CD4-positive, alpha-beta T cell (primary cell): ENCODE data around the gene STN1. TPM values are rescaled to one million over a fixed set of nuclear protein-coding genes. Genes with fewer than 3 reads are reported as not detected.
A peak's percentile ranks its signal among the peaks of the same experiment; 100 is the strongest.

Experiments
- ATAC-seq: fragments of 200-7000 bp; cut with Tn5 transposase; one replicate; pipeline ENCODE4 v1.10.0; 2022; ENCODE audit warnings: mild to moderate bottlenecking; ENCODE audit not compliant: poor library complexity
- CTCF ChIA-PET: fragments of 350-600 bp; sonication (Branson Sonifier 250); formaldehyde crosslinking; loops from one replicate; lab custom pipeline; 2021; ENCODE audit warnings: antibody characterized with exemption, inconsistent platforms; lab: Charles Lee
- POLR2A ChIA-PET: fragments of 350-600 bp; sonication (Branson Sonifier 250); formaldehyde crosslinking; loops from one replicate; lab custom pipeline; 2021; ENCODE audit warnings: antibody characterized with exemption, inconsistent platforms; lab: Charles Lee
- DNase-seq, 14 experiments: peaks; one replicate each; pipeline ENCODE4 v3.0.0-alpha.2; 2013 to 2020; ENCODE audit warnings: mixed read lengths in 2 of 14
- H3K27ac ChIP-seq, 2 donors: one replicate each; pipeline versions ENCODE4 v1.5.1 to v1.7.0; 2013; ENCODE audit warnings: low read length in 2 of 2, low read depth in 1 of 2, mild to moderate bottlenecking in 1 of 2
- H3K27me3 ChIP-seq, 2 experiments: 1 replicate in 1 of 2; 2 replicates in 1 of 2; pipeline versions ENCODE4 v1.6.1 to v1.7.0; 2013; ENCODE audit warnings: low read length in 2 of 2, control low read depth in 1 of 2, mild to moderate bottlenecking in 1 of 2, moderate library complexity in 1 of 2; ENCODE audit not compliant: insufficient read depth in 2 of 2, control insufficient read depth in 1 of 2
- H3K36me3 ChIP-seq: one replicate; pipeline ENCODE4 v1.6.1; 2013; ENCODE audit warnings: low read length, control low read depth; ENCODE audit not compliant: insufficient read depth
- H3K4me1 ChIP-seq: one replicate; pipeline ENCODE4 v1.6.1; 2013; ENCODE audit warnings: low read length, control low read depth; ENCODE audit not compliant: insufficient read depth
- H3K4me3 ChIP-seq: one replicate; pipeline ENCODE4 v1.5.1; 2013; ENCODE audit warnings: mild to moderate bottlenecking, low read length, moderate library complexity
- H3K9me3 ChIP-seq, 2 experiments: 1 replicate in 1 of 2; 2 replicates in 1 of 2; pipeline versions ENCODE4 v1.6.1 to v1.7.0; 2013; ENCODE audit warnings: low read length in 2 of 2, mild to moderate bottlenecking in 2 of 2, control low read depth in 1 of 2, moderate library complexity in 1 of 2; ENCODE audit not compliant: control insufficient read depth in 1 of 2, insufficient read depth in 1 of 2
- H3K27ac Mint-ChIP-seq: one replicate; pipeline ENCODE4 v1.8.0; 2020; ENCODE audit warnings: mixed read lengths
- H3K27me3 Mint-ChIP-seq: one replicate; pipeline ENCODE4 v1.8.0; 2021; ENCODE audit warnings: mixed read lengths
- H3K36me3 Mint-ChIP-seq: one replicate; pipeline ENCODE4 v1.8.0; 2021; ENCODE audit warnings: low read depth, mixed read lengths
- H3K4me1 Mint-ChIP-seq: one replicate; pipeline ENCODE4 v1.8.0; 2021; ENCODE audit warnings: low read depth, mixed read lengths
- H3K4me3 Mint-ChIP-seq: one replicate; pipeline ENCODE4 v1.8.0; 2020; ENCODE audit warnings: mild to moderate bottlenecking, mixed read lengths
- H3K9me3 Mint-ChIP-seq: one replicate; pipeline ENCODE4 v1.8.0; 2020; ENCODE audit warnings: mixed read lengths
- intact Hi-C, 2 experiments: fragments of 100-400 bp; cut with DNase I in 1 of 2; cut with micrococcal nuclease in 1 of 2; formaldehyde crosslinking; loops; one replicate each; pipeline versions ENCODE4 v1.15.1 to v1.9.0; 2023 to 2025; cut with DNase I, micrococcal nuclease
- total RNA-seq, 174 experiments: library from RNA in 2 of 174; stranded (reverse) in 2 of 174; gene quantifications; one replicate each; pipeline ENCODE4 v1.2.3 and lab custom pipeline; 2021 to 2026
- TF ChIP-seq, protein P1 (sequence below): fragments of 200-600 bp; IDR thresholded peaks from one replicate; pipeline ENCODE4 v1.8.0; 2022; ENCODE audit warnings: antibody characterized with exemption, mild to moderate bottlenecking

STN1 gene
- total RNA-seq, 2 experiments from 2014 or later: 13.0 to 13.4 TPM

DNA sequence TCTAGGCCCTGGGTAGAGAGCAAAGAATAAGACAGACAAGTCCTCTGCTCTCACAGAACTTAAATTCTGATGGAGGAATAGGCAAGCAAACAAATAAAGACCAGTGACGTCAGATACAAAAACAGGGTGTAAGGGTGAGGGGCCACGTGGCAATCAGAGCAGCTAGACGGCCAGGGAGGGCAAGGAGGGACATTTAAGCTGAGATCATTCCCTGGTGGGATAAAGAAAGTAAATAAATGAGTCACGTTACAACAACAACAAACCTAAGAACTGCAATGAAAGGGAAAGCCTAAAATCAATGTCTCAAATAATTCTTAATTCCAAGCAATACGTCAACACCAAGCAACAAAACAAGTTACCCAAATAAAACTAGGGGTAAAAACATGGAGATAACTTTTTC, 21.8 kb downstream of the STN1 start:
- CTCF ChIA-PET: no interaction called here
- H3K4me3 Mint-ChIP-seq: no peak overlapping the region
- H3K4me3 ChIP-seq: no peak overlapping the region
- intact Hi-C loops: no loop called here
- DNase-seq (no peak), ATAC-seq (no peak)
- peaks cover 87% of the 10 kb centered on the region for H3K36me3 ChIP-seq
- H3K27me3 ChIP-seq: no peaks in the 10 kb centered on the region
- H3K27ac Mint-ChIP-seq: no peak overlapping the region
- peaks cover 32% of the 10 kb centered on the region for H3K4me1 ChIP-seq
- H3K36me3 Mint-ChIP-seq: peaks cover 98% of the 10 kb centered on the region
- no peaks in the 10 kb centered on the region for H3K27me3 Mint-ChIP-seq
- no peak overlapping the region for H3K27ac ChIP-seq
- no peaks in the 10 kb centered on the region for H3K9me3 ChIP-seq
- TF ChIP-seq, protein P1, sequence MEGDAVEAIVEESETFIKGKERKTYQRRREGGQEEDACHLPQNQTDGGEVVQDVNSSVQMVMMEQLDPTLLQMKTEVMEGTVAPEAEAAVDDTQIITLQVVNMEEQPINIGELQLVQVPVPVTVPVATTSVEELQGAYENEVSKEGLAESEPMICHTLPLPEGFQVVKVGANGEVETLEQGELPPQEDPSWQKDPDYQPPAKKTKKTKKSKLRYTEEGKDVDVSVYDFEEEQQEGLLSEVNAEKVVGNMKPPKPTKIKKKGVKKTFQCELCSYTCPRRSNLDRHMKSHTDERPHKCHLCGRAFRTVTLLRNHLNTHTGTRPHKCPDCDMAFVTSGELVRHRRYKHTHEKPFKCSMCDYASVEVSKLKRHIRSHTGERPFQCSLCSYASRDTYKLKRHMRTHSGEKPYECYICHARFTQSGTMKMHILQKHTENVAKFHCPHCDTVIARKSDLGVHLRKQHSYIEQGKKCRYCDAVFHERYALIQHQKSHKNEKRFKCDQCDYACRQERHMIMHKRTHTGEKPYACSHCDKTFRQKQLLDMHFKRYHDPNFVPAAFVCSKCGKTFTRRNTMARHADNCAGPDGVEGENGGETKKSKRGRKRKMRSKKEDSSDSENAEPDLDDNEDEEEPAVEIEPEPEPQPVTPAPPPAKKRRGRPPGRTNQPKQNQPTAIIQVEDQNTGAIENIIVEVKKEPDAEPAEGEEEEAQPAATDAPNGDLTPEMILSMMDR: no peak
- H3K9me3 Mint-ChIP-seq: no peaks in the 10 kb centered on the region
- POLR2A ChIA-PET: no interaction called here
- peaks cover 33% of the 10 kb centered on the region for H3K4me1 Mint-ChIP-seq

DNA sequence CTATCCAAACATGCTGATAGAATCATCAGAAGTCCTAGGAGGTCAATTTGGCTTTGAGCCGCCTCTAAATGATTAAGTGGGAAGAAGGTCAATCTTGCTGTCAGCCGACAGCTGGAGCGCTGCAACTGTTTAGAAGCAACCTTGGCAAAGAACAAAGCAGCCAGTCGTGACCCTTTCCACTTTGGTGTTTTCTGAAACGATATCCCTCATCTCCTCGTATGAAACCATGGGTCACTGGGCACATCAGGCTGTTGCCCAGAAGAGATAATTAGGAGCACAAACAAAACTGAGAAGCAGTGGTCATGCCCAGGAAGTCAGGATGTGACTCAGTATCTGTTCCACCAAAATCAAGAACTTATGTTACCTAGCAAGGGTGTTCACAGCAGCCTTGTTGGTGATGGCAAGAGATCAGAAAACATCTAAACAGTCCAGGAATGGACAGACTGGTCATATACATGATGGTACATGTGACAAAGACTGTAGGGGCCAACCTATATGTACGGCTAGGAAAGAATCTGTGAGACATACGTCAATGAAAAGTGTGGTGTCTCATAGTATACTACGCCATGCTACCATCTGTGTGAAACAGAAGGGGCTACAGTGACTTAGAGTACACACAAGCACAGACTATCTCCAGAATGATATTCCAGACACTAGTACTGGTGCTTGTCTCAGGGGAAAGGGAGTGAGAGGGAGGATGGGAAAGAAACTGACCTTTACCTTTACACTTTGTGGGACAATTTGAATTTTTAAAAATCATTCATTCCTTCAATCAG, 22.4 kb downstream of the STN1 start:
- ChIA-PET CTCF (interaction anchor here (1.1 kb wide), 1 partner anchor 12 kb away, joined by 3 read pairs; no protein-coding TSS in a partner anchor), POLR2A (interaction anchor here (1.2 to 1.6 kb wide), 3 partner anchors 22 to 226 kb away, joined by 4 to 5 read pairs (median 5); partner anchors contain the start of genes SFR1 and STN1)
- TF ChIP-seq, protein P1: no peak
- Mint-ChIP-seq H3K9me3 (no peaks in the 10 kb centered on the region), H3K27ac (peak overlapping the region; percentile 75), H3K4me1 (peaks cover 29% of the 10 kb centered on the region), H3K27me3 (no peaks in the 10 kb centered on the region), H3K36me3 (peaks cover 98% of the 10 kb centered on the region), H3K4me3 (no peak overlapping the region)
- Histone ChIP-seq H3K4me1 (peaks cover 31% of the 10 kb centered on the region), H3K4me3 (no peak overlapping the region), H3K9me3 (no peaks in the 10 kb centered on the region), H3K36me3 (peaks cover 90% of the 10 kb centered on the region), H3K27ac (peak overlapping the region in 1 of 2 donors; percentile 49), H3K27me3 (no peaks in the 10 kb centered on the region)
- intact Hi-C loops: no loop called here
- ATAC-seq (no peak), DNase-seq (no peak)

DNA sequence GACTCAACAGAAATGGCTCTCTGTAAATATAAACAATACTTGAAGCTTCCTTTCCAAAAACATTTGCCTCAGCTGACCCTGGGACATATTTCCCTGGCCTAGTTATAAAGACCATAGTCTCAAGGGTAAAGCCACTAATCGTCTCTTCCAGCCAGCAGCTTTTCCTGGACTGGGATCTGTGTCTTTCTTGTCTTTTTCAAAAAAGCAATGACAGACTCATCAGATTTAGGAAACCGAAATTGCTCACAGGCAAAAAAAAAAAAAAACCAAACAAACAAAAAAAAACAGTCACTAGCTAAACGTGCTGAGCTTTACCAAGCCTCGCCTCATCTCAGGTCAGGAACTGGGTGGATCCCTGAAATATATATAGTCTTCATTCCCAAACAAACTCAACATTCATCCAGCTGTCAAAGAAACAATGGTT, 23.5 kb downstream of the STN1 start:
- no peaks in the 10 kb centered on the region for H3K27me3 ChIP-seq
- H3K36me3 ChIP-seq: peaks cover 89% of the 10 kb centered on the region
- TF ChIP-seq, protein P1: no peak
- ChIA-PET CTCF (interaction anchor here (1.1 kb wide), 1 partner anchor 13 kb away, joined by 3 read pairs; no protein-coding TSS in a partner anchor), POLR2A (interaction anchor here (1.2 to 1.6 kb wide), 4 partner anchors 20 to 227 kb away, joined by 4 to 5 read pairs (median 5); partner anchors contain the start of genes SFR1 and STN1)
- no peak for DNase-seq
- peaks cover 35% of the 10 kb centered on the region for H3K4me1 Mint-ChIP-seq
- no peaks in the 10 kb centered on the region for H3K27me3 Mint-ChIP-seq
- peak overlapping the region; percentile 75 for H3K27ac Mint-ChIP-seq
- no peaks in the 10 kb centered on the region for H3K9me3 ChIP-seq
- H3K4me1 ChIP-seq: peaks cover 35% of the 10 kb centered on the region
- ATAC-seq: no peak
- H3K27ac ChIP-seq: peak overlapping the region in 1 of 2 donors; percentile 49
- peaks cover 98% of the 10 kb centered on the region for H3K36me3 Mint-ChIP-seq
- H3K9me3 Mint-ChIP-seq: no peaks in the 10 kb centered on the region
- H3K4me3 Mint-ChIP-seq: no peak overlapping the region
- no peak overlapping the region for H3K4me3 ChIP-seq
- intact Hi-C loops: loop anchor here in 1 of 2 experiments (5.0 kb wide), 1 partner anchor 73 kb away; the partner anchor contains the start of gene SLK
